IPS-18c (cell line): Measurements from ENCODE around the gene UBAC1.
"Not testable (repeated sequence)": the region's sequence is repeated elsewhere in the genome, so short reads cannot be mapped to it uniquely, and the experiment has no call there.

Source experiments
- H3K4me3 ChIP-seq: 2 replicates; pipeline ENCODE4 v1.7.0; 2013; ENCODE audit warnings: low read depth, mild to moderate bottlenecking, low read length, moderate library complexity; ENCODE audit not compliant: insufficient read depth
- H3K9me3 ChIP-seq: one replicate; pipeline ENCODE4 v1.6.1; 2013; ENCODE audit warnings: mild to moderate bottlenecking, low read length, moderate library complexity; ENCODE audit not compliant: control insufficient read depth, insufficient read depth

The UBAC1 gene

DNA sequence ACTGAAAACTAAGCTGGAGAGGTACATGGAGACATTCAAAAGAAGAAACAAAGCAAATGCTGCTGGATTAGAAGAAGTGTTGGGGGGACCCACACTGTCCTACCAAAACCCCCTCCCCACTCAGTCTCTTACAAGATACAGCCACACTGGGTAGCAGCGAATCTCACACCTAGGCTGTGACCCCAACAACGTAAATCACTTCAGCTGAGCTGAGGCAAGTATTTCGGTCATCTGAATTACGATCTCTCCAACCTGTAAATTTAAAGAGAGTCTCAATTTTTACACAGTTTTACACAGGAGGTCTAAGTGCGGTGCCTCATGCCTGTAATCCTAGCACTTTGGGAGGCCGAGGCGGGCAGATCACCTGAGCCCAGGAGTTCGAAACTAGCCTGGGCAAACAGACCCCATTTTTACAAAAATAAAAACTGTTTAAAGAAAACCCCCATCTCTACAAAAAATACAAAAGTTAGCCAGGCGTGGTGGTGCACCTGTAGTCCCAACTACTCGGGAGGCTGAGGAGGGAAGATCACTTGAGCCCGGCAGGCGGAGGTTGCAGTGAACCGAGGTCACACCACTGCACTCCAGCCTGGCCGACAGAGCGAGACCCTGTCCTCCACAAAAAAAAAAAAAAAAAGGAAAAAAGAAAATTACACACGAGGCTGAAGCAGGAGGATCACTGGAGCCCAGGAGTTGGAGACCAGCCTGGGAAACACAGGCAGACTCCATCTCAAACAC lies 57.2 kb downstream of the UBAC1 start:
- H3K9me3 ChIP-seq: peaks cover 2% of the 10 kb centered on the region
- no peak overlapping the region for H3K4me3 ChIP-seq

DNA sequence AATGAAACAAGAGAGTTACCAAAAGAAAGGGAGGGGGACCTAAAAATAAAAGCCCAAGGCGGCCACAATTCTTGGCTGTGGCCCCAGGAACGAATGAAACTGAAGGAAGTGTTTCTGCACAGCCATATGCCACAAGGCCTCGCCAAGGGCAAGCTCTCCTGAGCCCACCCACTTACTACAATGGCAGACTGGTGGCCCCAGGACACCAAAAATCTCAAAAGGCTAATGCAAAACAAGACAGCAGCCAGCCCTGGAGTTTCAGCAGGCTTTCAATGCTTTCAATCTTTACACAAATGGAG lies 57.9 kb downstream of the UBAC1 start:
- H3K4me3 ChIP-seq: no peak overlapping the region
- H3K9me3 ChIP-seq: peaks cover 2% of the 10 kb centered on the region

DNA sequence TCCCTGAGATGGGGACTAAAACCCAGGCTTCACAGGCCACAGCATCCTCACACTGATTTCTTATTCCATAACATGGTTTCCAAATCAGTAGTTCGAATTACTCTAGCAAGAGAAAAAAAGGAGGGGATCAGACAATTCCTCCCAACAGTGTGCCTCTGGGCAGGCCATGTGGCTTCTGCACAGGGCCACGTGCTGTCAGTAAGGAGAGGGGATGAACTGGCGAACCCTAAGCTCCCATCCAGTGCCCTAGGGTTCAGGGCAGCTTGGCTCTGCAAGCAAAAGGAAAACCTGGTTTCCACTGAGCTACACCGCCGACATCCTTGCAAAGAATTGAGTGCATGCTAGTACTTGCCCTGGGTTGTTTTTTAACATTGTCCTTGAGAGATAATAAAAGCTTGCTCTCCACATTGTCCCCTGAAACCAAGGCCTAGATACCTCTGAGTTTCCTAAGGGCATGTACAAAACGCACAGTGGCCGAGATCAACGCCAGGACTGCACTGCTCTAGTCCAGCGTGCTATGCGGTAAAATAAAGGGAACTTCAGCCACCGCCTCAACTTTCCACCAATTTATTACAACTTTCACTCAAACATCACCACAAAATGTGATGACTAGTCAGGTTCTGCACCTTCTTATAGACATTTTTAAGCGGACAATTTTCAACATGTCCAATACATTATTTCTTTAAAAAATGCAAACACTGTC lies 58.4 kb downstream of the UBAC1 start:
- Histone ChIP-seq H3K4me3 (no peak overlapping the region), H3K9me3 (peaks cover 2% of the 10 kb centered on the region)

DNA sequence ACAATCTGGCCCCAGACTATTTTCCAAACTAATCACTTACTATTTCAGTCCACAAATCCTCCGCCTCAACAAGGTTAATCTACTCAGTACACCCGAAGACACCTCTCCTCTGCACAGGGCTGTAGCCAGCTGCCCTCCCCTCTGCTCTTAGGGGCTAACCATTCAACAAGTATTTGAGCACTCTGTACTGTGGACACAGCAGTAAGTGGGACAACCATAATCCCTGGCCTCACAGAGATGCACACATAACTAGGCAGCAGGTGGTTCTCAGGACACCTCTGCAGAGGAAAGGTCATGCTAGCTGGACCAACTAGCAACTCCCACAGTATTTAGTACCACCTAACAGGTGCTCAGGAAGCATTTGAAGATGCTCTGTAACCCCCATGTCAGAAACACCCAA lies 59.3 kb downstream of the UBAC1 start:
- H3K4me3 ChIP-seq: no peak overlapping the region
- peaks cover 2% of the 10 kb centered on the region for H3K9me3 ChIP-seq

DNA sequence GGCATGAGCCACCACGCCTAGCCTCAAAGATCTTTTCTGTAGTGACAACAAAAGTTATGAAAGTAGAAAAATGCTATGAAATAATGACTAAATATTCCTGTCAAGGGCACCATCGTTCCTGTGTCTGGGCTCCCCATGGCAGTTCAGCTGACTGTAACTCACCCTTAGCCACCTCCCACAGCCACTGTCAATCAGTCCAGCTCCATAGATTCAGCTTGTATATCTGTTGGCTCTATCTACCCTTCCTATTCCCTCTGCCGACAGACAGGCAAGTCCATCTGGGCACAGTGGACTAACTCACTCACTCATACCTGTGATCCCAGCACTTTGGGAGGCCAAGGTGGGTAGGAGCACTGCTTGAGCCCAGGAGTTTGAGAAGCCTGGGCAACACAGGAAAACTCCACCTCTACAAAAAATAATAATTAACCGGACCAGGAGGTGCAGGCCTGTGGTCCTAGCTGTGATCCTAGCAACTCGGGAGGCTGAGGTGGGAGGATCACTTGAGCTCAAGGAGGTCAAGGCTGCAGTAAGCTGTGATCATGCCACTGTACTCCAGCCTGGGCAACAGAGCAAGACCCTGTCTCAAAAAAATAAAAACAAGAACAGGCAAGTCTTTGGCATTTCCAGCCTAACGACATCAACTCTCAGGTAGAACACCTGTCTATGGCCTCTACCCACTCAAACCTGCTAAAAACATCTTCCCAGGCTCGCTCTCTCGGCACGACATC lies 60.0 kb downstream of the UBAC1 start:
- Histone ChIP-seq H3K9me3 (no peaks in the 10 kb centered on the region), H3K4me3 (no peak overlapping the region)

DNA sequence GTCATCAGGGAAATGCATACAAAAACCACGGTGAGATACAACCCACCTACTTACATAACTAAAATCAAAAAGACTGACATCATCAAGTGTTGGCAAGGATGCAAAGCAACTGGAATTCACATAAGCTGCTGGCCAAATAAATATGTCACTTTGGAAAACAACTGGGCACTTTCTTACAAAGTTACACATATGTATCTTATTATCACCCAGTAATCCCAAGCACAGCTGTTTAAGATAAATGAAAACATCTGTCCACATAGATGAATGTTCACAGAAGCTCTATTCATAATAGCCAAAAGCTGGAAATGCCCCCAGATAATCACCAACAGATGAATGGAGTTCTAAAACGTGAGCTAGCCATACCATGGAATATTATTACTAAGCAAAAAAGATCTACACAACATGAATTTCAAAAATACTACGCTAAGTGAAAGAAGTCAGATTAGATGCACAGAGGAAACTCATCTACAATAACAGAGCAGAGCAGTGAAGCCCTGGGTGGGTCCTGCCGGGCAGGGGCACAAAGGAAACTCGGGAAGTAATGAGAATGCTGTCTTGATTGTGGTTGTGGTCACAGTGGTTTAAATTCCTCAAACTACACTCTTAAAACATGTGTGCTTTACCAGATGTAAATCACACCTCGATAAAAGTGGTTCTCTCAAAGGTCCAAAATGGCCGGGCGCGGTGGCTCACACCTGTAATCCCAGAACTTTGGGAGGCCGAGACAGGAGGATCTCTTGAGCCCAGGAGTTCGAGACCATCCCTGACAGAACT lies 62.4 kb downstream of the UBAC1 start:
- no peak overlapping the region for H3K4me3 ChIP-seq

DNA sequence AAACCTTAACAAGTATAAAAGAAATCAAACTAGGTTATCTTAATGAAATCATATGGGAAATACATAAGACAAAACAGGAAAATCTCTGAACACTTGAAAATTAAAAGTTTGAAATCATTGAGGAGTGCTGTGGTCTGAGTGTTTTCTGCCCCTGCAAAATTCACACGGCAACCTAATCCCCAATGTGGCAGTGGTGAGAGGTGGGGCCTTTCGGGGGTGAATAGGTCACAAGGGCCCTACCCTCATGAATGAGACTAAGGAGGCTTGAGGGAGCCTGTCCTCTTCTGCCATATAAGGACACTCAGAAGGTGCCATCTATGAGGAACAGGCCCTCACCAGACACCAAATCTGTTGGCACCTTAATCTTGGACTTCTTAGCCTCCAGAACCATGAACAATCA lies 64.5 kb downstream of the UBAC1 start:
- H3K4me3 ChIP-seq: no peak overlapping the region
- H3K9me3 ChIP-seq: no peaks in the 10 kb centered on the region

More for the DNA sequence above, 62.4 kb downstream of the UBAC1 start:
- H3K9me3 ChIP-seq: no peaks in the 10 kb centered on the region

DNA sequence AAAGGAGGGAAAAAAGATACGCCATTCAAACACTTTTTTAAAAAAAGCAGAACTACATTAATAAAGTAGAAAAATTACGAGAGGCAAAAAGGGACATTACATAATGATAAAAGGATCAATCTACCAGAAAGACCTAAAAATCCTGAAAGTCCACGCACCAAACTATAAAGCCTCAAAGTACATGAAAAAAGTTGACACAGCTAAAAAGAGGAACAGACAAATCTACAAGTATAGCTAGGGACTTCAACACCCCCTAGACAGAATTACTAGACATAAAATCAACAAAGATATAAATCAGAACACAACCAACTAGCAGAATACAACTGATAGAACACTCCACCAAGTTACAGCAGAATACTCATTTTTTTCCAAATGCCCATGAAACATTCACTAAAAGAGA lies 65.0 kb downstream of the UBAC1 start:
- Histone ChIP-seq H3K9me3 (no peaks in the 10 kb centered on the region), H3K4me3 (no peak overlapping the region)

DNA sequence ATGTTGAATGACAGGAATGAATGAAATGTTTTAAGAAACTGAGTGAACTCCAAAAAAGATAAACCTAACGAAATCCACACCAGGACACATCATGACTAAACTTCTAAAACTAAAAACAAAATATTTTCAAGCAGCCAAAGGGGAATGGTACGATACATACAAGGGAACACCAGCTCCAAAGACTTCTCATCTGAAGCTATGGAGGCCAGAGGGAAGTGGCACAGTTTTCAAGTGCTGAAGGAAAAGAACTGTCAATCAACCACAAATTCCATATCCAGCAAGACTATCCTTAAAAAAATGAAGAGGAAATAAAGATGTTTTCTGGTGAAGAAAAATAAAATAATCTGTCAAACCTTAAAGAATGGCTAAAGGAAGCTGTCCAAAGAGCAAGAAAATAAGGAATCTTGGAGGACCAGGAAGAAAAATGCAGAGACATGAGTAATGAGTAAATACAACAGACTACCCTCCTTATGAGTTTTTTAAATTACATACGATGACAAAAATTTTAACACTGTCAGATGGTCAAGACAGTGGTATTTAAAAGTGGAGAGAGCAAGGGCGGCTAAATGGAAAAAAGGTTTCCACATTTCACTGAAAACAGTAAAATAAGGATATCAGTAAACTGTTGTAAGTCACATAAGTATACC lies 65.8 kb downstream of the UBAC1 start:
- Histone ChIP-seq H3K9me3 (no peaks in the 10 kb centered on the region), H3K4me3 (no peak overlapping the region)

DNA sequence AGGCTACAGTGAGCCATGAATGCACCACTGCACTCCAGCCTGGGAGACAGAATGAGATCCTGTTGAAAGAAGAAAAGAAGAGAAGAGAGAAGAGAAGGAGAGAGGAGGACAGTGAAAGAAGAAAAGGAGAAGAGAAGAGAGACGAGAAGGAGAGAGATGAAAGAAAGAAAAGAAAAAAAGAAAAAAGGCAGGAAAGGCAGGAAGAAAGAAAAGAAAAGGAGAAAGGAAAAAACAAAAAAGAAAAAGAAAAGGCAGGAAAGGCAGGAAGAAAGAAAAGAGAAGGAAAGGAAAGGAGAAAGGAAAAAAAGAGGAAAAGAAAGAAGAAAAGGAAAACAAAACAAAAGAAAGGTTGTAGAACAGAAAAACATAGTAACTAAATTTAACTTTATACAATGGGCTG lies 68.1 kb downstream of the UBAC1 start:
- Histone ChIP-seq H3K9me3 (no peaks in the 10 kb centered on the region), H3K4me3 (no peak overlapping the region)

DNA sequence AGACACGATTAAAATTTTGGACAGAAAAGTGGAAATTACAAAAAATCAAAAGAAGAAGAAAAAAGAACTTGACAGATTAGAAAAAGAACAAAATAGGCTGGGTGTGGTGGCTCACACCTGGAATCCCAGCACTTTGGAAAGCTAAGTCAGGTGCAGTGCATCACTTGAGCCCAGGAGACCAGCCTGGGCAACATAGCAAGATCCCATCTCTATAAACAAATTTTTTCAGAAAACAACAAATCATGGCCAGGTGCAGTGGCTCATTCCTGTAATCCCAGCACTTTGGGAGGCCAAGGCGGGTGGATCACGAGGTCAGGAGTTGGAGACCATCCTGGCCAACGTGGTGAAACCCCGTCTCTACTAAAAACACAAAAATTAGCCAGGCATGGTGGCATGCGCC lies 68.8 kb downstream of the UBAC1 start:
- not testable (repeated sequence) for H3K4me3 ChIP-seq, H3K9me3 ChIP-seq

DNA sequence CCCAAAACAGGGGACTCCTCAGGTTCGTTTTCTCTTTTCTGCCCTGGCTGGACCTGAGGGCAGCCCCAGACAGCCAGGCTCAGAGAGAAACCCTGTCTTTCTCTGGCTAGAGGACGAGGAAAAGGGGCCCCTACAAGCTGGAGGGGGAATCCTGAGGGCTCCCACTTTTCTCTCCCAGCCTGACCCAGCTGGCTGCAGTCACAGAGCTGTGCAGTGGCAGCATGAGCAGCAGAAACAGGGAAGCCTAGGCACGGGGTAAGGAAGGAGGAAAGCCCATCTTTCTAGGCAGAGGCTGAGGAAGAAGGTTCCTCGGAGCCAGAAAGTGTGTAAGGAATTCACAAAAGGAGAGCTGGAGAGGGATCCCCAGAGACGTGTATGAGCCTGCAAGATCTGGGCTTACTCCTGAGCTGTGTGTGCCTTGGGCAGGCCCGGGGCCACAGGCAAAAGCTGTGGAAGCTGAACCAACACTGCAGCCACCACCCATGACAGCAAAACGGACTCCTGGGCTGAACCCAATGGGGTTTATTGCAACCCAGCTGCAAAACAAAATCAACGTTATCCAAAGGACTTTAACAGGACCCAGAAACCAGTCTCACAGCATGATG lies 70.0 kb downstream of the UBAC1 start:
- H3K4me3 ChIP-seq: no peak overlapping the region
- no peaks in the 10 kb centered on the region for H3K9me3 ChIP-seq

DNA sequence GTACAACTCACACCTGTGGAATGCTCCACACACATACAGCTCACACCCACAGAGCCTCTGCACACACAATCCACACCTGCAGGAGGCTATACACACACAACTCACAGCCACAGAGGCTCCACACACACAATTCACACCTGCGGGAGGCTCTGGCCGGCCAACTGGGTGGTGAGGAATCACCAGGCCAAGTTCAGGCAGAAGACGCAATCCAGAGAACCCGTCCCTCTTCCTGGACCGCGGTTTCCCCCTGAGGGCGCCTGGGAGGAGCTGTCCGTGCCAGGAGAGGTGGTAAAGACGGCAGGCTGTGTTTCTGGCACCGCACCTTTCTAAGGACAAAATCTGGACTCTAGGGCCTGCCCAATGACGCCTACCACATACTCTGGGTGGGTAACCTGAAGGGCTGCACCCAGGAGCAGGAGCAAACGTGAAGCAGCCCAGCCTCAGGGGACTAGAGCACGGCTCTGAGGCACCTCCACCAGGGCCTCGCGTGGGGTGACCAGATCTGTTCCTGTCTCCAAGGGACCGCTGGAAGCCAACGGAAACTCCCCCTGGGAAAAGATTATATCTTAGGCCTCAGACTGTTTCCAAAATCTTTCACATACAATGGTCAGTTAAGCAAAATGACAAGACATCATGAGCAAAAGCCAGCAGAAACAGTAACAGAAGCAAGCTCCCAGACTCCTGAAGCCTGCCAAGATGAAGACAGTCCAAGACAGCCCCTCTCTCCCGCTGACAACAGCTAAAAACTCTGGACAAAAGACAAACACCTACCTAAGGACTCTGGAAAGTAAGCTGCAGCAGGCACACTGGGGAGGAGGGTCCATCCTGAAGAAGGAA lies 70.8 kb downstream of the UBAC1 start:
- H3K4me3 ChIP-seq: no peak overlapping the region
- H3K9me3 ChIP-seq: no peaks in the 10 kb centered on the region

DNA sequence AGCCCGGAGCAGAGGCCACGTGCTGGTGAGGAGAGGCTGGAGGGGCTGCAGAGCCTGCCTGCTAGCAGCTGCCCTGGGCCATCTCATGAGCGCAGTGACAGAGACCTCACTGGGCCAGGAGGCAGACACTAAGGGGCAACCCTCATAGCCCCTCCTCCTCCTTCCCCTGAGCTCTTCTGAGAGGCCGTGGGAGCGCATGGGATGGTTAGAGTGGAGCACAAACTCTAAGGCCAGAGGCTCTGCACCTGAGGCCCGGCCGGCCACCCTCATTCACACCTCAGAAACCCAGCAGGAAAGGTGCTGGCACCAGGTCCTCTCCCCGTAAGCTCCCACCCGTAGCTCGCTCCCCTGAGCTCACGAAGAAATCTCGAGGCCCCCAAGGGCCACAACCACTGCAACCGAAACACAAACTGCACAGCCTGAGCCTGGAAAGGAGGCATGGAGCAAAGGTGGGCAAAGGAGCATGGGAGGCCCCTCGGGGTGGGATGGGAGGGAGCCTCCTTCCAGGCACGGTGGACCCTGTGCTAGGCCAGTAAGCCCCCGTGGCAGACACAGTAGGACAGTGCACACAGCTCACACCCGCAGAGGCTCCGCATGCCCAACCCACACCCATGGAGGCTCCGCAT lies 71.5 kb downstream of the UBAC1 start:
- H3K4me3 ChIP-seq: no peak overlapping the region; the same call in 1 of the 2 replicates
- no peaks in the 10 kb centered on the region for H3K9me3 ChIP-seq

DNA sequence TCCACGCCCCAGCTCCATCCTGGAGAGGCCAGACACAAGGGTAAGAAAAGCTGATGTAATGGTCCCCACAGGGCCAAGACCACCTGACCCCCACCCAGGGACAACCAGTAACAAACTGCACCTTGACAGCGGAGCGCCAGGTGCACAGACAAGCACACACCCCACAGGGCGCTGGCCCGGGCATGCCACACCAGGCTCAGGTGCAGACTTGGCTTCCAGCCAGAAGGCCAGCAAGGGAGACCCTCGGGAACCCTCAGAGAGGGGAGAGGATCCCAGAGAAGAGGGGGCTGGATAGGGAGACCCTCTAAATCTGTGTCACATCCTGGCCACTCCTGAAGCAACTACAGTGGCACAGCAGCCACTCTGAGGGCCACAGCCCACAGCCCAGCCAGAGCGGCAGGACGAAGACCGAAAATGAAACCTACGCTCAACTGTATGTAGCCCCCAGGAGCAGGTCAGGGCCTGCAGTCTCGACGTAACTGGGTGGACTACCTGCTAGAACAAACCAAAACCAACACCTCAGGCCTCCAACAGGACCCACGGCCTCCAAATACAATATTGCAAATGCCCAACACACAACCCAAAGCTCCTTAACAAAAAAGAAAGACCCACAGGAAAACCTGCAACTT lies 72.3 kb downstream of the UBAC1 start:
- H3K9me3 ChIP-seq: no peaks in the 10 kb centered on the region
- H3K4me3 ChIP-seq: no peak overlapping the region
